IMR-90 (cell line): ENCODE data around the gene SGCA. TPM values are rescaled to one million over a fixed set of nuclear protein-coding genes. Genes with fewer than 3 reads are reported as not detected.

ENCODE experiments used
- ATAC-seq: fragments of 200-7000 bp; cut with Tn5 transposase; 2 replicates; pipeline ENCODE4 v1.9.1; 2020; ENCODE audit warnings: low read depth, mild to moderate bottlenecking, moderate library complexity
- BruUV-seq: library from RNA; stranded (reverse); fragments of 400-500 nt; replicated peaks from 2 replicates; lab custom pipeline; 2021; lab: Mats Ljungman, UMichigan
- CTCF ChIA-PET: fragments of 300-600 bp; formaldehyde crosslinking; extraction: SDS; loops from one replicate; lab custom pipeline; 2021; ENCODE audit warnings: antibody characterized with exemption; lab: Yijun Ruan, JAX
- POLR2A ChIA-PET: fragments of 300-600 bp; sonication (Branson Sonifier 250); formaldehyde crosslinking; loops from one replicate; lab custom pipeline; 2022; ENCODE audit warnings: antibody characterized with exemption; ENCODE audit not compliant: unreplicated experiment; lab: Charles Lee
- DNase-seq: peaks from one replicate; pipeline ENCODE4 v3.0.0; 2013
- H2AFZ ChIP-seq: replicated peaks from 2 replicates; pipeline ENCODE3; 2013; ENCODE audit warnings: low read length, mild to moderate bottlenecking; ENCODE audit not compliant: poor library complexity
- H2AK5ac ChIP-seq: 2 replicates; pipeline ENCODE4 v1.6.1; 2013; ENCODE audit warnings: low read depth, low read length, inconsistent platforms
- H2AK9ac ChIP-seq: replicated peaks from 2 replicates; pipeline ENCODE3; 2013; ENCODE audit warnings: mild to moderate bottlenecking, low read depth, low read length, moderate library complexity; ENCODE audit not compliant: poor library complexity
- H2BK120ac ChIP-seq: 2 replicates; pipeline ENCODE4 v1.6.1; 2013; ENCODE audit warnings: low read depth, low read length, inconsistent platforms
- H2BK15ac ChIP-seq: 3 replicates; pipeline ENCODE4 v1.6.1; 2013; ENCODE audit warnings: low read depth, low read length, inconsistent platforms
- H2BK20ac ChIP-seq: 2 replicates; pipeline ENCODE4 v1.6.1; 2013; ENCODE audit warnings: low read depth, mild to moderate bottlenecking, inconsistent platforms, low read length, moderate library complexity
- H2BK5ac ChIP-seq: 2 replicates; pipeline ENCODE4 v1.6.1; 2013; ENCODE audit warnings: mild to moderate bottlenecking, low read depth, low read length, inconsistent platforms; ENCODE audit not compliant: poor library complexity, severe bottlenecking
- H3K14ac ChIP-seq: replicated peaks from 2 replicates; pipeline ENCODE4 v1.6.1; 2013; ENCODE audit warnings: low read depth, low read length, inconsistent platforms
- H3K18ac ChIP-seq: 2 replicates; pipeline ENCODE4 v1.6.1; 2013; ENCODE audit warnings: low read depth, low read length, control low read depth
- H3K23ac ChIP-seq: 2 replicates; pipeline ENCODE4 v1.6.1; 2013; ENCODE audit warnings: low read depth, low read length, inconsistent platforms
- H3K27ac ChIP-seq: 2 replicates; pipeline ENCODE4 v1.5.1; 2013; ENCODE audit warnings: mild to moderate bottlenecking, control low read depth, low read length; ENCODE audit not compliant: insufficient read depth
- H3K27me3 ChIP-seq: 2 replicates; pipeline ENCODE4 v1.6.1; 2013; ENCODE audit warnings: low read length; ENCODE audit not compliant: control insufficient read depth, insufficient read depth
- H3K36me3 ChIP-seq: 2 replicates; pipeline ENCODE4 v1.6.1; 2013; ENCODE audit warnings: low read length, mixed read lengths; ENCODE audit not compliant: control insufficient read depth, insufficient read depth
- H3K4ac ChIP-seq: 2 replicates; pipeline ENCODE4 v1.6.1; 2013; ENCODE audit warnings: low read depth, low read length, inconsistent platforms
- H3K4me1 ChIP-seq: 2 replicates; pipeline ENCODE4 v1.6.1; 2013; ENCODE audit warnings: low read length, mixed read lengths; ENCODE audit not compliant: control insufficient read depth, insufficient read depth
- H3K4me2 ChIP-seq: 2 replicates; pipeline ENCODE4 v1.6.1; 2013; ENCODE audit warnings: low read depth, mild to moderate bottlenecking, control low read depth, low read length, moderate library complexity
- H3K4me3 ChIP-seq: 2 replicates; pipeline ENCODE4 v1.5.1; 2013; ENCODE audit warnings: low read depth, mild to moderate bottlenecking, control low read depth, low read length, moderate library complexity; ENCODE audit not compliant: insufficient read depth
- H3K56ac ChIP-seq: 2 replicates; pipeline ENCODE4 v1.6.1; 2013; ENCODE audit warnings: low read length, inconsistent platforms; ENCODE audit not compliant: insufficient read depth; ENCODE audit errors: extremely low read depth
- H3K79me1 ChIP-seq, 2 experiments: 2 replicates each; pipeline ENCODE4 v1.6.1; 2013; ENCODE audit warnings: low read length in 2 of 2, inconsistent platforms in 1 of 2, low read depth in 1 of 2
- H3K9ac ChIP-seq: 2 replicates; pipeline ENCODE4 v1.6.1; 2013; ENCODE audit warnings: low read depth, low read length, control low read depth
- H3K9me1 ChIP-seq: 2 replicates; pipeline ENCODE4 v1.6.1; 2013; ENCODE audit warnings: low read length, inconsistent platforms; ENCODE audit not compliant: insufficient read depth
- H3K9me3 ChIP-seq: 2 replicates; pipeline ENCODE4 v1.6.1; 2013; ENCODE audit warnings: low read length; ENCODE audit not compliant: control insufficient read depth, insufficient read depth
- H4K20me1 ChIP-seq: 2 replicates; pipeline ENCODE4 v1.6.1; 2013; ENCODE audit warnings: low read length, inconsistent platforms; ENCODE audit not compliant: insufficient read depth
- H4K5ac ChIP-seq: 2 replicates; pipeline ENCODE4 v1.6.1; 2013; ENCODE audit warnings: mild to moderate bottlenecking, low read depth, low read length, control low read depth
- H4K8ac ChIP-seq, 2 experiments: 2 replicates each; pipeline ENCODE4 v1.6.1; 2013; ENCODE audit warnings: low read depth in 2 of 2, low read length in 2 of 2, control low read depth in 1 of 2, inconsistent platforms in 1 of 2
- H4K91ac ChIP-seq: 2 replicates; pipeline ENCODE4 v1.6.1; 2013; ENCODE audit warnings: low read depth, low read length, inconsistent platforms; ENCODE audit not compliant: insufficient read depth
- BHLHE40 ChIP-seq: fragments of 150-350 bp; IDR thresholded peaks from 2 replicates; pipeline ENCODE4 v1.6.1; 2016; ENCODE audit warnings: mild to moderate bottlenecking, low read depth, low read length
- CHD1 ChIP-seq: IDR thresholded peaks from 2 replicates; pipeline ENCODE4 v1.6.1; 2012; ENCODE audit warnings: low read depth, low read length, improper control_type of control experiment
- ELK1 ChIP-seq: fragments of 150-350 bp; IDR thresholded peaks from 2 replicates; pipeline ENCODE4 v1.6.1; 2016; ENCODE audit warnings: low read depth, mild to moderate bottlenecking, low read length, moderate library complexity, borderline replicate concordance
- MAZ ChIP-seq: IDR thresholded peaks from 2 replicates; pipeline ENCODE4 v1.6.1; 2012; ENCODE audit warnings: low read depth, mild to moderate bottlenecking, low read length, improper control_type of control experiment, moderate library complexity, borderline replicate concordance
- RFX5 ChIP-seq: IDR thresholded peaks from 2 replicates; pipeline ENCODE4 v1.8.0; 2012; ENCODE audit warnings: low read depth, mild to moderate bottlenecking, low read length, moderate library complexity
- USF2 ChIP-seq: fragments of 150-350 bp; IDR thresholded peaks from 2 replicates; pipeline ENCODE4 v1.6.1; 2017; ENCODE audit warnings: mild to moderate bottlenecking, antibody characterized with exemption, low read length, low read depth
- WGBS, 2 experiments: methylation state at CpG; one replicate each; pipeline versions ENCODE4 v1.1.5 to v1.1.7; 2013; ENCODE audit warnings: missing lambda C conversion rate in 2 of 2; ENCODE audit not compliant: insufficient read length in 1 of 2; ENCODE audit errors: extremely low coverage in 2 of 2; 5-methylcytosine and 5-hydroxymethylcytosine counted together
- dilution Hi-C: fragments of 300-500 bp; cut with HindIII; formaldehyde crosslinking; loops from one replicate; pipeline ENCODE4 v1.14.3; 2018; ENCODE audit warnings: low sequenced_read_pairs; ENCODE audit not compliant: unreplicated experiment
- in situ Hi-C: fragments of 300-500 bp; cut with MboI; formaldehyde crosslinking; loops from 3 replicates; pipeline ENCODE4 v1.14.3; 2019; ENCODE audit warnings: low sequenced_read_pairs, inconsistent platforms, mixed read lengths
- intact Hi-C: fragments of 100-400 bp; cut with micrococcal nuclease; formaldehyde crosslinking; loops from 2 replicates; pipeline ENCODE4 v1.10.0; 2022
- polyA plus RNA-seq, 3 experiments: library from polyadenylated mRNA; depleted of rRNA; stranded (reverse); fragments of >200 nt; gene quantifications; 2 replicates each; pipeline ENCODE4 v1.2.3, GENCODE V29; 2012; ENCODE audit warnings: low replicate concordance in 1 of 3
- total RNA-seq: library from RNA; depleted of rRNA; stranded (reverse); fragments of >200 nt; gene quantifications from 2 replicates; pipeline ENCODE4 v1.2.3, GENCODE V29; 2012

The SGCA gene
- total and polyA plus RNA-seq, 2 of the 4 experiments (the other 2 are of a cell fraction): 0.19 TPM; not detected in 1

DNA sequence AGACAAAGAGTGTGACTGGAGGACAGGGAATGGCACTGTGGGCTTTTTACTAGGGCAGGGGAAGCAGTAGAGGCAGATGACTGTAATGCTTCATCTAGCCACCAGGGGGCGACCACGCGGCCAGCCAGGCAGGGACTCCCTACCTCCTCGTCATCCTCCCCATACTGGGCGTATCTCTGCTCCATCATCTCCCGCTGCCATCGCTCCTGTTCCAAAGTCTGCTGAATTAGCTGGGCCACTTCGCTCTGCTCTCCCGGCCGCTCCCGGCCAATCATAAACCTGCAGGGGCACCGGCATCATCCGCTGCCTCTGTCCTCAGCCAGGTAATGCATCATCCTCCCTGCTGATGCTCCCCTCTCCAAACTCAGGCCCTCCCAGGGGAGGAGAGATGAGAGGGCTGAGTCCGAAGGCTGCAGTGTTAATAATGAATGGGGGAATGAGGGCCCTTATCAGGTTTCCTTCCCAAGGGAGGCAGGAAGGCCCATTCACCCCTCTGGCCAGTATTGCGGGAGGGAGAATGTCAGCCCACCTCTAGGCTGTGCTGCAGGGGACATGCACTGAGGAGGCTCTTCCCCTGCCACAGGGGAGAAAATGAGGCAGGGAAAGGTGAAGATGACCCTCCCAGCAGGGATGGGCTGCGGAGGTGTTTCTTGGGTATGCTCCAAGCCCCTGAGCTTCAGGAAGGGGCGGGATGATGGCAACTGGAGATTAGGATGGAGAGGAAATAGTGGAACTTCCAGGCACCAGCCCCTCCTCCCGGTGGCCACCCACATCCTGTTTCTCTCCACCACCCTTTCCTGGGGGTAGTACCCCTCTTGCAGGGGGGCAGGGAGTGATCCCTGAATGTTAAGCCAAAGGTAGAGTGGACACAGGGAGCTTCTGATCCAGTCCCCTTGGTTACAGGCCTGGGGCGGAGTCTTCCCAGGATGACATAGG, 25.6 kb upstream of the SGCA start (continued):
- TF ChIP-seq ELK1: no peak

DNA sequence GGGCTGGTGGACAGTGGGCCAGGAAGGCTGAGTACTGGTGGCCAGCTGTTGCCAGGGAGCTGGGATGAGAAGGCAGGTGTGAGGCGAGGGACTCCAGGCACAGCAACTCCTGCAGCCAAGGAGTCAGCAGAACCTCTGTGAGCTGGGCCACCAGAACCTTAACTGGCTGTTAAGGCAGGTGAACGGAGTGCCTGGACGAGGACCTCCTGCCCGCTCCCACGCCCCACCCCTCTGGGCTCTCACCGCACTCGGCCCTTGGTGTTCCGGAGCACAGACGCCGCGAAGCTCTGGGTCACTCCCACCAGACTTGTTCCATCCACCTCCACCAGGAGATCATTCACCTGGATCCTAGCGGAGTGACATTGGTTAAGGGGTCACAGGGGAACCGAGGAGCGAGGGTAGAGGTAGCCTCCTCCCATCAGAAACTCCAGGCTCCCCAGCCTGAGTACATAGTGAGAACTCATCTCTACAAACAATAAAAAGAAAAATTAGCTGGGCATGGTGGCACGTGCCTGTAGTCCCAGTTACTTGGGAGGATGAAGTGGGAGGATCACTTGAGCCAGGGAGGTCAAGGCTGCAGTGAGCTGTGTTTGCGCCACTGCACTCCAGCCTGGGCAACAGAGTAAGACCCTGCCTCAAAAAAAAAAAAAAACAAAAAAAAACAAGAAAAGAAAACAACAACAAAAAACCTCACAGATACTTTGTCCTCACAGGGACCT, 24.6 kb upstream of the SGCA start:
- BruUV-seq: no TSS peak
- H2BK120ac ChIP-seq: no peak overlapping the region
- H3K56ac ChIP-seq: no peak overlapping the region
- no peak overlapping the region for H4K8ac ChIP-seq
- no peak overlapping the region for H2BK20ac ChIP-seq
- H3K36me3 ChIP-seq: peaks cover 85% of the 10 kb centered on the region
- ChIA-PET POLR2A (no interaction called here), CTCF (interaction anchor here (0.8 to 1.0 kb wide), 2 partner anchors 10 to 156 kb away, joined by 3 read pairs; no protein-coding TSS in a partner anchor)
- H4K91ac ChIP-seq: no peak overlapping the region
- DNase-seq: no peak
- ATAC-seq: no peak
- in situ Hi-C loops (no loop called here), dilution Hi-C loops (no loop called here), intact Hi-C loops (no loop called here)
- no peak overlapping the region for H3K4ac ChIP-seq
- no peak overlapping the region for H3K27ac ChIP-seq
- no peak overlapping the region for H4K5ac ChIP-seq
- no peak overlapping the region for H3K18ac ChIP-seq
- H2AK9ac ChIP-seq: peak overlapping the region; percentile 68
- peaks cover 2% of the 10 kb centered on the region; the same call in 1 of the 2 replicates for H3K9me1 ChIP-seq
- H3K9me3 ChIP-seq: no peaks in the 10 kb centered on the region
- peaks cover 6% of the 10 kb centered on the region; the same call in 1 of the 2 replicates for H3K4me1 ChIP-seq
- no CpG with 5 or more reads among the region's 16 CpGs for WGBS, 2 experiments
- H2BK5ac ChIP-seq: no peak overlapping the region
- H3K79me1 ChIP-seq: peaks cover 39 to 95% of the 10 kb centered on the region in 2 experiments
- H3K14ac ChIP-seq: no peak overlapping the region
- no peak overlapping the region for H3K23ac ChIP-seq
- no peak overlapping the region for H2AFZ ChIP-seq
- no peak overlapping the region for H3K9ac ChIP-seq
- H2BK15ac ChIP-seq: no peak overlapping the region
- H3K4me2 ChIP-seq: no peak overlapping the region
- TF ChIP-seq CHD1 (no peak), USF2 (no peak), RFX5 (no peak), BHLHE40 (no peak), MAZ (no peak), ELK1 (no peak)
- no peaks in the 10 kb centered on the region for H3K27me3 ChIP-seq
- no peak overlapping the region for H3K4me3 ChIP-seq
- H2AK5ac ChIP-seq: no peak overlapping the region
- H4K20me1 ChIP-seq: peaks cover 82% of the 10 kb centered on the region
